Posterior cingulate gyrus (tissue), 11 donors: ENCODE results near the gene TAX1BP1.

ENCODE experiments used
- DNase-seq, 10 donors: peaks; one replicate each; pipeline versions ENCODE4 v3.0.0 to v3.0.0-alpha.2; 2020 to 2021; ENCODE audit warnings: mixed read lengths in 3 of 10
- intact Hi-C: fragments of 100-400 bp; cut with DNase I; formaldehyde crosslinking; loops from one replicate; pipeline ENCODE4 v1.15.1; 2023

The TAX1BP1 gene

DNA sequence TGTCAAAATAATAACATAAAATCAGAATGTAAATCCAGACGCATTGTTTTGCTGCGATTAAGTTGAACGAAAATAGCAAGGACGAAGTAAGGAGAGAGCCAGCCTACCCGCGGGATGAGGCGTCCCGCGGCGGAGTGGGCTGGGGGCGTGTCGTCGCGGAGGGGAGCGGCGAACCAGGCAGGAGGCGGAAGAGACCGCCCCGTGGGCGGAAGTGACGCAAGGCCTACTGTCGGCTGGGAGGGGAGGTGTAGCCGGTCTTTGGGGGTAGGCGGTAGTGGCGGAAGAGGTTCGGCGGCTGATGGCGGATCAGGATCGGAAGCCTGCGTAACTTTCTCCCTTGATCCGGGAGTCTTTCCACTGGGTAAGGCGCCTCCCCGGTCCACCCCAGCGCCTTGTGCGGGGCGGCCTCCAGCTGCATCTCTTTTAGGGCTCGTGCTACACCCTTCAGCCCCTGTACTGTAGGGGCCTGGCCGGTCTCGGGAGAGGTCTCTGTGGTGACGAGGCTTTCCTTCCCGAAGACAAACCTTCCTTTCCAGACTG is at the start of gene TAX1BP1:
Gene TAX1BP1, plus strand, starts transcription at position 254 of the 540 bp plus-strand sequence. CDS start 8,363 bp downstream, outside the sequence.
- intact Hi-C loops: loop anchor here (5.0 to 10.0 kb wide), 2 partner anchors 78 to 185 kb away; partner anchors contain the start of gene HIBADH
- DNase-seq: peak; percentile 94 to 99 (median 96)

DNA sequence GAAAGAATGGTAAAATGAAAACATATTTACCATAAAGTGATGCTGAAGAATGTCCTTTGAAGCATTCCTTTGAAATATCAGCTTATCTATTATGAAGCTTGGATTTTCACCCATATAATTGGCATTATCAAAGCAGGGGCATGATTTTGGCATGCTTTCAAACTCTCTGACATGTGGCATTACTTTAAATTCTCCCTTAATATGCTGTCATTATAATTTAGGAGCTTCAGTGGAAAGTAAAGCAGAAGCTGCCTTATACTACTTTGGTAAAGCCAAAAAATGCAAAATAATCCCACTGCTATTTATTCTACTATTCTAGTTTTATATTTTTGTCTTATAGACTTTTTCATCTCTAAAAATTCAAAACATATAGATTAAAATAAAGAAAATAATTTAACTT is 49.3 kb upstream of the TAX1BP1 start:
- intact Hi-C loops: no loop called here
- DNase-seq: no peak

DNA sequence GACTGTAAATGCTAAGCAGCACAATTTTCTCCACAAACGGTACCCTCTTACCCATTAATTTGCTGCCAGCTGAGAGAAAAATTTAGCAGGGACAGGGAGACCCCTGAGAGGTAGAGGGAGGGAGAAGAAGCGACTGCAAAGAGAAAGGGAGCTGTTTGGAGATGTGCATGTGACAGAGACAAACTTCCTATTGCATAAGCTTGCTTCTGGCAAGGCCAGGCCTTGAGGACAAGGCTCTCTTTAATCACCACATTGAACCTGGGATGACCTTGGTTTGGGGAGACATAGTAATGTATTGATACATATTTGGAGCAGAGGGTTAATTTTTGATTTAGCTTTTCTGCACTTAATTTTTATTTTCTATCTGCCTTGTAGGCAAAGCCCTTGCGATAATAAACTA is 46.2 kb upstream of the TAX1BP1 start:
- no peak for DNase-seq

GRCh38 chr7:27695096-27695495 is 44.9 kb upstream of the TAX1BP1 start:
- intact Hi-C loops: no loop called here
- no peak for DNase-seq

More for the DNA sequence above, 46.2 kb upstream of the TAX1BP1 start:
- intact Hi-C loops: no loop called here

- intact Hi-C loops: no loop called here
- DNase-seq: no peak
Observed at GRCh38 chr7:27697861-27698430, 42.0 kb upstream of the TAX1BP1 start.

GRCh38 chr7:27699751-27700150 is 40.2 kb upstream of the TAX1BP1 start:
- no peak for DNase-seq
- intact Hi-C loops: no loop called here

DNA sequence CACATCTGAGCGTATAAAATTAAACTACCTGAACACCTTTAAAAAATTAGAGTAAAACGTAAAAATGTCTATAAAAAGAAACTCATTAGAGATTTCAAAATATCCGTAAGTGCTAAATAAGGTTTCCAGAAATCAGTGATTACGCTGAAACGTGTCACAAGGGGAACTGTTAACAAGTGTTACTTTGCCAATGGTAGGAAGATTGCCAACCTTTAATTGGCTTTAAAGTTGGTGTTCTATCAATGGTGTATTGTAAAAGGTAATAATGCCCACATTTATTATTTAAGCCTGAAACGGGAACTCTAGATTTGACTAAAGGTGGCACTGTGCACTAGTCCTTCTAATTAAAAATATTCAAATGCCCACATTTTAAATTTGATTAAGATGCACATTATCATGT is 39.5 kb upstream of the TAX1BP1 start:
- DNase-seq: no peak
- intact Hi-C loops: no loop called here

GRCh38 chr7:27703181-27703580 is 36.8 kb upstream of the TAX1BP1 start:
- intact Hi-C loops: no loop called here
- DNase-seq: no peak

DNA sequence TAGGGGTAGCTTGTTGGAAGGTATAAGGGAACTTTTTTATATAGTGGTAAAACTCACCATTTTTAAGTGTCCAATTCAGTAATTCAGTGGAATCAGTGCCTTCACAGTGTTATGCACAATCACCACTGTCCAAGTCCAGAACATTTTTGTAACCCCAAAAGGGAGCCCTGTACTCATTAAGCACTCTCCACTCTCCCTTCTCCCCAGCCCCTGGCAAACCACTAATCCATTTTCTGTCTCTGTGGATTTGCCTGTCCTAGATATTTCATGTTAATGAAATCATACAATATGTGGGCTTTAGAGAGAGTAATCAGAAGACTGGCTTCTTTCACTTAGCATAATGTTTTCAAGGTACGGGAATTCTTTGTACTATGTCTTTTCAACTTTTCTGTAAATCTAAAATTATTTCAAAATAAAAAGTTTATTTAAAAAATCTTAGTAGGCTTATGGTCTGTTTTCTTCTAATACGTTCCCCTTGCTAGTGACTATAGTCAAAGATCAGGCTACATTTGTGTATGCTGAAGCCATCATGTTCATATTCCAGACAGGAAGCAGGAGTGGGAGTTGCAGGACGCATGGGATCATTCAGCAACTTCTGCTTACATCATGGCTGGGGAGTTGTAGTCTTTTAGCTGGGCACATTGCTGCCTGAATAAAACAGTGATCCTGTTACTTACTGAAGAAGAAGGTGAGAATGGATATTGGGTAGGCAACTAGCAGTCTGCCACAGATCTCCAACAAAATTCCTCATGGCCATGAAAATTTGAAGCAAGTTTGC is 35.4 kb upstream of the TAX1BP1 start:
- intact Hi-C loops: no loop called here
- no peak for DNase-seq

GRCh38 chr7:27705200-27705594 is 34.8 kb upstream of the TAX1BP1 start:
- intact Hi-C loops: no loop called here
- no peak for DNase-seq

- no peak for DNase-seq
- intact Hi-C loops: no loop called here
Observed at GRCh38 chr7:27708485-27708884, 31.5 kb upstream of the TAX1BP1 start.

GRCh38 chr7:27709137-27710075 is 30.6 kb upstream of the TAX1BP1 start:
- intact Hi-C loops: no loop called here
- no peak for DNase-seq

- no peak for DNase-seq
Observed at GRCh38 chr7:27712217-27712616, 27.7 kb upstream of the TAX1BP1 start.

GRCh38 chr7:27714831-27715444 is 25.0 kb upstream of the TAX1BP1 start:
- DNase-seq: no peak
- intact Hi-C loops: no loop called here

More at GRCh38 chr7:27712217-27712616, 27.7 kb upstream of the TAX1BP1 start:
- intact Hi-C loops: no loop called here

DNA sequence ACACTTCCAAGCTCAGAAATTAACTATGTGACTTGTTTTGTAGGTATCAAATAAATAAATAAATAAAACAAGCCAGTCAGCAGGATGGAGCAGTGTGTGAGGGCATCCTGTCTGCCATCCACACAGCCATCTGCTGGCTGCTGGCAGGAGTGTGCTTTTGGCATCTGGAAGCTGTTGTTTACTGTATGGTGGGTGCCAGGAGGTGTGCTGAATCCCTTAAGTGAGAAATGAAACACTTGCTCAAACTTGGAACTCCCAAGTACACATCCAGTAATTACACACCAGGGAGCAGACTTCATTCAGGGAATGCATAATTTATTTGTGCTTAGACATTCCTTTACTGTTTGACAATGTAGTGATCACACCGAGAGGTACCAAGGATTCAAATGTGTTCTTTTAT is 16.9 kb upstream of the TAX1BP1 start:
- DNase-seq: peak in 5 of 10 donors; percentile 7 to 85 (median 25)
- intact Hi-C loops: no loop called here

DNA sequence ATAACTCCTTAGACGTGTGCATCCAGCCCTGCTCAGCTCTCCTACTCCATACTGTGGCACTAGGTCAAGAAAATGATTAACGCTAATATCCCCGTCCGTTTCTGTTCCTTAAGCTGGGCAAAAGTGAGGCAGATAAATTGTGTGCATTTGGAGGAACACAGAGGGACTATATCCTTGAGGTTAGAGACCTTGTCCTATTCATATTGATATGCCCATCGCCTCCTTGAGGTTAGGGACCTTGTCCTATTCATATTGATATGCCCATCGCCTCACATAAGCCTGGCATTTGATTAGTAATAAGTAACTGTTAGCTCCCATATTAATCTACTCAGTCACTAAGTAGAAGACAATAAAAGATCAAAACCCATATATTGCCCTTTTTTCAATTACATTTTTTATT is 12.9 kb upstream of the TAX1BP1 start:
- intact Hi-C loops: no loop called here
- no peak for DNase-seq

- no peak for DNase-seq
- intact Hi-C loops: no loop called here
Observed at GRCh38 chr7:27730112-27730511, 9.8 kb upstream of the TAX1BP1 start.

DNA sequence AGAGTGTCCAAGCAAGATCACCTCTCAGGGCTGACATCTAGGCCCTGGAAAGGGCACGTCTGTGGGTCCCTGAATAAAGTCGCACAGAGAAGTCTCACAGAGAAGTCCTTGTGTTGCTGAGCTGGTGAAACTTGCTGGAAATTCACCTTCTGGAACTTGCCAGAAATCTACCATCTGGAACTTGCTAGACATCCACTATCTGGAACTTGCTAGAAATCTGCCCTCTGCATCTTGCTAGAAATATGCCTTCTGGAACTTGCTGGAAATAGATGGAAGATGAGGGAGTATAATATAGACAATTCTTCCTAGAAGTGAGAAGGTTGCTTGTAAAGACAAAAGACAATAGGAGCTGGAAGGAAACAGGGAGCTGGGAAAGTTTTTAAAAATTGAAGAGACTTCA is 5.4 kb upstream of the TAX1BP1 start:
- intact Hi-C loops: no loop called here
- DNase-seq: no peak

- intact Hi-C loops: no loop called here
- no peak for DNase-seq
Observed at GRCh38 chr7:27735165-27735564, 4.8 kb upstream of the TAX1BP1 start.

GRCh38 chr7:27735831-27736230 is 4.1 kb upstream of the TAX1BP1 start:
- no peak for DNase-seq
- intact Hi-C loops: no loop called here
